Activated T-cell treated with anti-CD3 and anti-CD28 coated beads for 24 hours (primary cell): ENCODE results near the gene VAT1.
"Not testable (repeated sequence)": the region's sequence is repeated elsewhere in the genome, so short reads cannot be mapped to it uniquely, and the experiment has no call there.

Experiments
- DNase-seq: peaks from one replicate; pipeline ENCODE4 v3.0.0-alpha.2; 2020; ENCODE audit warnings: low read depth

The VAT1 gene

GRCh38 chr17:43006639-43007551 lies 15.3 kb downstream of the VAT1 start, which contains the start of gene IFI35:
TSS of gene IFI35 (plus strand) at chr17:43006784. CDS start at chr17:43006948, 164 bp downstream.
- peak; percentile 84 for DNase-seq

- DNase-seq, result no peak
Observed at GRCh38 chr17:43003542-43004172, 18.5 kb downstream of the VAT1 start.

- DNase-seq, result not testable (repeated sequence)
Observed at GRCh38 chr17:43000894-43001293, 21.3 kb downstream of the VAT1 start.

- no peak for DNase-seq
Observed at GRCh38 chr17:42999003-42999525, 23.1 kb downstream of the VAT1 start.

GRCh38 chr17:42997984-42998938 lies 23.9 kb downstream of the VAT1 start, which contains the start of gene RPL27:
TSS of gene RPL27 (plus strand) at chr17:42998419. CDS start at chr17:42998751, 332 bp downstream.
- DNase-seq, result peak; percentile 97

- DNase-seq, result no peak
Observed at GRCh38 chr17:42997390-42997983, 24.7 kb downstream of the VAT1 start.

GRCh38 chr17:42993913-42994312 lies 28.3 kb downstream of the VAT1 start:
- not testable (repeated sequence) for DNase-seq

GRCh38 chr17:42992872-42993271 lies 29.3 kb downstream of the VAT1 start:
- DNase-seq, result no peak

- no peak for DNase-seq
Observed at GRCh38 chr17:42991471-42991870, 30.7 kb downstream of the VAT1 start.

GRCh38 chr17:42989726-42990652 lies 32.2 kb downstream of the VAT1 start:
- no peak for DNase-seq

GRCh38 chr17:42989141-42989540 lies 33.0 kb downstream of the VAT1 start:
- DNase-seq, result no peak

GRCh38 chr17:42985225-42985624 lies 37.0 kb downstream of the VAT1 start:
- no peak for DNase-seq

- DNase-seq, result no peak
Observed at GRCh38 chr17:42982266-42982665, 39.9 kb downstream of the VAT1 start.

- peak; percentile 55 for DNase-seq
Observed at GRCh38 chr17:42980766-42981397, 41.3 kb downstream of the VAT1 start.

GRCh38 chr17:42980274-42980765 lies 41.9 kb downstream of the VAT1 start, which contains the start of gene RUNDC1:
TSS of gene RUNDC1 (plus strand) at chr17:42980565. CDS start at chr17:42980577, 12 bp downstream.
- DNase-seq, result peak; percentile 91

- DNase-seq, result peak; percentile 22
Observed at GRCh38 chr17:42979511-42980273, 42.5 kb downstream of the VAT1 start, which contains the start of gene PTGES3L. TSS of gene PTGES3L (minus strand) at chr17:42980080. CDS start at chr17:42980053, 27 bp downstream.

- DNase-seq, result not testable (repeated sequence)
Observed at GRCh38 chr17:42975701-42976100, 46.5 kb downstream of the VAT1 start.

GRCh38 chr17:42975265-42975664 lies 46.9 kb downstream of the VAT1 start:
- no peak for DNase-seq
